ENCODE data around the gene SYT6. TPM values are rescaled to one million over a fixed set of nuclear protein-coding genes. Genes with fewer than 3 reads are reported as not detected.

SYT6 gene
- total RNA-seq, 2 donors from 2014 or later, result not detected

DNA sequence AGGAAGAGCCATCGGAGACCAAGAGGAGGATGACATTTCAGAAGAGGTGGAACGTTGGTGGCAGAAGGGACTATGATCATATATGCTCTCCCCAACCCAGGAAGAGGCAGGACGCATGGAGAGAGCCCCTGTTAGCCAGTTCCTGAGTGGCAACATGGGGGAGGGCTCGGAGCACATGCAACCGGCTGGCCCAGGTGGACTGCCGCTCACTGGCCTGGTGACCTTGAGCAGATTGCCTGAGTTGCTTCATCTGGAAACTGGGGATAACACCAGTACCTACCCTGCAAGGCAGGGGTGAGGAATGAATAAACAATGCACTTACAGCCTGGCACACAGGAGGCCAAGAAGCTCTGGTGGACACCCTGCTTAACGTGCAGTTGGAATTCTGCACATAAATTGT, 29.0 kb downstream of the SYT6 start:
- Histone ChIP-seq H3K36me3 (no peaks in the 10 kb centered on the region), H3K27me3 (no peaks in the 10 kb centered on the region), H3K4me3 (no peak overlapping the region), H3K4me1 (no peaks in the 10 kb centered on the region), H3K27ac (no peak overlapping the region), H3K9me3 (no peaks in the 10 kb centered on the region)
- no peak for DNase-seq (ENCODE audit: low spot score)
- no peak for TF ChIP-seq CTCF (IDR thresholded peaks at IDR 0.05)

GRCh38 chr1:114122941-114123618, 30.6 kb downstream of the SYT6 start:
- H3K27ac ChIP-seq, result no peak overlapping the region
- H3K36me3 ChIP-seq, result no peaks in the 10 kb centered on the region
- no peaks in the 10 kb centered on the region for H3K9me3 ChIP-seq
- DNase-seq (ENCODE audit: low spot score), result no peak
- no peaks in the 10 kb centered on the region for H3K27me3 ChIP-seq
- H3K4me3 ChIP-seq, result no peak overlapping the region
- H3K4me1 ChIP-seq, result no peaks in the 10 kb centered on the region
- no peak for TF ChIP-seq CTCF (IDR thresholded peaks at IDR 0.05)

GRCh38 chr1:114118351-114118990, 35.2 kb downstream of the SYT6 start:
- Histone ChIP-seq H3K36me3 (no peaks in the 10 kb centered on the region), H3K4me1 (no peaks in the 10 kb centered on the region), H3K4me3 (no peak overlapping the region), H3K27ac (no peak overlapping the region), H3K9me3 (no peaks in the 10 kb centered on the region), H3K27me3 (no peaks in the 10 kb centered on the region)
- DNase-seq (ENCODE audit: low spot score), result no peak
- TF ChIP-seq CTCF (IDR thresholded peaks at IDR 0.05), result no peak

- Histone ChIP-seq H3K27ac (no peak overlapping the region), H3K4me3 (no peak overlapping the region), H3K9me3 (no peaks in the 10 kb centered on the region), H3K4me1 (no peaks in the 10 kb centered on the region), H3K36me3 (no peaks in the 10 kb centered on the region), H3K27me3 (no peaks in the 10 kb centered on the region)
- DNase-seq (ENCODE audit: low spot score), result no peak
- TF ChIP-seq CTCF (IDR thresholded peaks at IDR 0.05), result no peak
These were observed 36.0 kb downstream of the SYT6 start for GRCh38 chr1:114117654-114118053.

DNA sequence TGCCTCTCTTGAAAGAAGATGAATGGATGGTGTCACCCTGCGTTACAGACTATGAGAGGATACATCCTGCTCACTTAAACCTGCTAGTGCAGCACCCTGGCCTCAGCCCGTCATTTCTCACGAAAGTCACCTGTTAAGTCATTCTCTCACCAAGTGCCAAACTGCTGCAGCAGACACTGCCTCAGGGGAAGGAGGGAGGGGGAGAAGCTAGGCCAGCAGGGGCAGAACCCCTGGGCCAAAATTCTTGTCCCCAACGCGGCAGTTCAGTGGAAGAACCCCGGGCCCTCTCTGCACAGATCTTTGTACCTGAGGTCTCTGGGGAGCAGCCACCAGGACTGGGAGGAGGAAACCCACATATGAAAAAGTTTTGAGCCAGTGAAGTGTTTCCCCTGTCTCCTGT, 37.6 kb downstream of the SYT6 start:
- no peak for TF ChIP-seq CTCF (IDR thresholded peaks at IDR 0.05)
- Histone ChIP-seq H3K4me3 (no peak overlapping the region), H3K27ac (no peak overlapping the region), H3K27me3 (no peaks in the 10 kb centered on the region), H3K4me1 (no peaks in the 10 kb centered on the region), H3K36me3 (no peaks in the 10 kb centered on the region), H3K9me3 (no peaks in the 10 kb centered on the region)
- DNase-seq (ENCODE audit: low spot score), result no peak
